HUDEP-2 (cell line): ENCODE data around the gene ZNF334.
A peak's percentile ranks its signal among the peaks of the same experiment; 100 is the strongest.

Experiments used
- DNase-seq, 76 experiments: peaks; one replicate each; lab custom pipeline; 2025; ENCODE audit not compliant: unreplicated experiment in 76 of 76; lab: John Stamatoyannopoulos, UW

ZNF334 gene

DNA sequence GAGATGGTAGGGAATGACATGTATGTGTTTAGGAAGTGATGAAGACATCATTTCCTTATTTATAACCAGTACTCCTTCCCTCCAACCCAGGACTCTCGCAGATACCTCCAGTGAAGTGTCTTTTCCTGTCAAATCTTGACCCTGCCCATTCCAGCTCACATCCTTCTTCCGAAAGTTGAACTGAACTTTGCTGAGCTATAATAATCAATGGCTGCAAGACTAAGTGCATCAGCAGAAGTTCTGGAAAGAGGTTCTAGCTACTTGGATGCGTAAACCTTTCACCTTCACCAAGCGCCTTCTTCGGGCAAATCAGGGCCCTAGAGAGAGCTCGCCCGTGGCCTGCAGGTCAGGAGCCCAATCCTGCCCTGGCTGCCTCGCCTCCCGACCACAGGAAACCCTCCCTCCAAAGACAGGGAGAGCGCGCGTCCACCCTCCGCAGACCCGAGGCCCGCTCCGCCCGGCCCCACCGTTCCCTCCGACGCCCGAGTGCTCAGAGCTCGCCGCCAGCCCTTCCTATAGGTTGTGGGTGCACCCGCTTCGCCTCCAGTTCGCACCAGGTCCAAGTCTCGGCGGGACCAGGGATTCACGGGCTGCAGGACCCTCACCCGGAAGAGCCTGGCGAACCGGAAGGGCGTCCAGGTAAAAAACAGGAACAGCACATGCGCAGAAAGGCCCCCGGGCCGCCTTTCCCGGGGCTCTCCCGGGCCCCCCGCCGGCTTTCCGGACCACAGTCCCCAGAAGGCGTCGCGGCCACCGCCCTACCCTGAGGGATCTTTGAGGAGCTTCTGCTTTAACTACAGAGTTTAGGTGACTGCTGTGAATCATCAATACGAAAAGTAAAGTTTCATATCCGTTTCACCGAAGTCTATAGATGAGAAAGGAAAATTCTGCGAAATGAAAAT lies at the start of gene ZNF334:
Gene ZNF334, minus strand, starts transcription at position 617 of the 902 bp plus-strand sequence. CDS start 1,457 bp downstream, outside the sequence.
- no peak for DNase-seq

DNA sequence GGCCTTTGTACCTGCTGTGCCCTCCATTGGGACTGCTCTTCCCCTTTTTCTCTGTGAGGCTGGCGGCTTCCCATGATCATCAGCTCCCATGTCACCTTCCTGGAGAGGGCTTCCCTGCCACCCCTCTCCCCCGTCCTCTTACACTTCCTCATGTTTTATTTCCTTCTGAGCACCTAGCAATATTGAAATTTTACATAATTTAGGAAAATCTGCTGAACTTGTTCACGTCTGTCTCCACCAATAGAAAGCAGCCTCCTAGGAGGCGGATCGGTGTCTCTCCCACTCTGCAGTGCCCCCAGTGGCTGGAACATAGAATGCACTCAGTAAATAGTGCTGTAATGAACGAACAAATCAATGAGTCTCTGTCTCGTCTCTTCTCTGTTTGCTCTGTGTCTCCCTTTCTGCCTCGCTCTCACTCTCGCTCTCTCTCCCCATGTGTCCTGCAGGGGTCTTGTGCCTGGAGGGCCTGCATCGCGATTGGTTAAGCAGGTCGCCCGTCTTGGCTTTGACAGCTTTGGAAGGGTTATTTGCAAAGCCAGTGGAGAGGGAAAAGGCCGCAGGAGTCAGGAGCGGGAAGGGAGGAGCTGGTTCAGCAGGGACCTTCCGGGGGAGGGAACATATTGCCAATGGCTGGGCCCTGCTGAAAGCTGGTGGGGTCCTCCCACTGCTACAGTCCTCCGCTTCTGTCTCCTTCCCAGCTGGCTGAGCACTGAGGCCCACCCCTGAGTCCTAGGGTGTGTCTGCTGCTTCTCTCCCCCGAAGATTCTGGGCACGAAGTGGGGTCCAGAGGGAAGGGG lies 49.2 kb upstream of the ZNF334 start:
- DNase-seq, result peak in 46 of 76 experiments; percentile 2 to 55 (median 24)

DNA sequence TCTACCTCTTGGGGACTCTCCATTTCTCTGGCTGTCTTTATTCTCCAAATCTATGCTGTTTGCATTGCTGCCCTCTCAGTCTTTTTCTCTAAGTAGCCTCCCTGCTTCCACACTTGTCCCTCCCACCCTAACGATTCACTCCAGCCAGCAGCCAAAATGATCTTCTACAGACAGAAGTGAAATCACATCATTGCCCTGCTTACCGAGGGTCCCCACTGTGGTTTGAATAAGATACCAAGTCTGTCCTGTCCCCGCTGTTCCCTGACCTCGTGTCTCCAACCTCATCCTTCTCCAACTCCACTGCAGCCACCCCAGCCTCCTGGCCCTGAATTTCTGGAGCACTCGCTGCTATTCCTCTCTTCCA lies 48.6 kb upstream of the ZNF334 start:
- no peak for DNase-seq

GRCh38 chr20:46559685-46560440 lies 46.5 kb upstream of the ZNF334 start:
- DNase-seq, result peak in 2 of 76 experiments; percentile 7 to 11

DNA sequence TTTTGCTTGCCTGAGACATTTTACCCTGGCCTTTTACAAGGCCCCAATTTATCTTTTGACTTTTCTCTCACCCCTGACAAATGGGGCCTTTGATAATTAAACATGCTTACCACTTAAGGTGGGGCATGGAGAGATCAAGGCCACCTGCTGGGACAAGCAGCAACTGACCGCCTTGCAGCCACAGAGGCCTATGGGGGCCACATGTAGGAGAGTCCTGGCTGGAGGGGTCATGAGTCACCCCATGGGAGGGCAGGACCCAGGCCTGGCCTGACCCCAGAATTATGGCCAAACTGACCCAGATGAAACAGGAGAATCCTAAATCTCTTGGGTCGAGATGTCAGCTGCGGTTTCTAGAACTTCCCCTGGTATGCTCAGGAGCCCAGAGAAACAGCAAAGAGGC lies 45.6 kb upstream of the ZNF334 start:
- DNase-seq, result no peak

- no peak for DNase-seq
These were observed 45.2 kb upstream of the ZNF334 start for GRCh38 chr20:46558511-46558959.

GRCh38 chr20:46557231-46557956 lies 44.0 kb upstream of the ZNF334 start:
- no peak for DNase-seq

DNA sequence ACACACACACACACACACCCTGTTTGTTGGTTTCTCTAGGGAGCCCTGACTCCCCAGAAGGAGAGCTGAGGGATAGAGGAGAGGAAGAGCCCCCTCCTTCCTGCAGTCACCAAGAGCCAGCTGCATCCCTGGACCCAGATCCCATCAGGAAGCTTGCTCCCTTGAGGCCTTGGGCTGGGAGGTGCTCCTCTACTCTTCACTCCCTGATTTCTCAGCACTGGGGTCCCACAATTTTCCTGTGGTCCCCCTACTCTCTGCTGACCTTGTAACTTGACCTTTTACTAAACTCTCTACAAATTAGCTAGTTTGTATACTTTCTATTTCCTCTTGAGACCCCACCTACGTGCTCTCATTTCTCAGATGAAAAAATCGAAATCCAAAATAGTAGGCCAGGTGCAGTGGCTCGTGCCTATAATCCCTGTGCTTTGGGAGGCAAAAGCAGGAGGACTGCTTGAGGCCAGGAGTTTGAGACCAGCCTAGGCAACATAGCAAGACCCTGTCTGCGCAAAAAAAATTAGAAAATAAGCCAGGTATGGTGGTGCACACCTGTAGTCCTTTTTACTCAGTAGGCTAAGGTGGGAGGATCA lies 42.1 kb upstream of the ZNF334 start:
- DNase-seq, result no peak

GRCh38 chr20:46554828-46555227 lies 41.5 kb upstream of the ZNF334 start:
- no peak for DNase-seq

- DNase-seq, result no peak
These were observed 40.6 kb upstream of the ZNF334 start for GRCh38 chr20:46553926-46554325.

DNA sequence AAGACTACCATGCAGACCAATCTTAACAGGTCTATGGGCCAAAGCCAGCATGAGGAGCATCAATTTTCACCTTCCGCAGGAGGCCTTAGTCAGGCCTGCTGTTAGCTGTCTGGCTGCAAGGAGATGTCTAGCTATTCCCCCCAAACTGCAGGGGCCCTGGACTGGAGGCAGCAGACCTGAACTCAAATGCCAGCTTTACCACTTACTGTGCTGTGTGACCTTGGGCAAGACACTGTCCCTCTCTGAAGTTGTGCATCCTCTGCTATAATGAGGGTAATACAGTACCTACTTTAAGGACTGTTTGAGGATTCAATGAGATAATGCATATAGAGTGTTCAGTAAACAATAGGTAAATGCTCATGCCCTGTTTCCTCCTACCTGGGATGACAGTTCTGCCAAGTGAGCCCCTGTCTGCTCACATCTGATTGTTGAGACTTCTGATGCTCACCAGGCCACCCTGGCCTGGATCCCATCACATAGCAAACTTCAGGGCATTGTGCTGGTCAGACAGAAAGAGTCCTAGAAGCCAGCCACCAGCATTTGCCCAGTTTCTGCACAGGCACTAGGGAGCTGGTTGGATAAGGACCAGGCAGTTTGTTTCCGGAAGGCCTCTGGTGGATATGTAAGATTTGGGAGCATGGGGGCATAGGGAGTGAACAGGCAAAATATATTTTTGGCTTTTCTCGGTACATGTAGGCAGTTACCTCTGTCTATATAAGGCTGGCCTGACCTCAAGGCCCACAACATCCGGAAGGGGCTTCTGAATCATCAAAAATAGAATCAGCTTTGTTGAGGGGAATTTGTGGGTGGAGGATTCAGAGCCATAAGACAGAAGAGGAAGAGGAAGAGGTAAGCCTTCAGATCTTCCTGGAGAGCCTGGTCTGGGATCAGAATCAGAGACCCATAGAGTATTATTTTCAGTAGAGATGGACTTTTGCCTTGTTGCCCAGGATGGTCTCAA lies 39.4 kb upstream of the ZNF334 start:
- no peak for DNase-seq

- no peak for DNase-seq
These were observed 38.4 kb upstream of the ZNF334 start for GRCh38 chr20:46551522-46552381.

GRCh38 chr20:46550461-46550860 lies 37.1 kb upstream of the ZNF334 start, which contains the start of gene OCSTAMP:
TSS of gene OCSTAMP (minus strand) at chr20:46550654. CDS start at chr20:46550560, 94 bp downstream.
- DNase-seq, result no peak

DNA sequence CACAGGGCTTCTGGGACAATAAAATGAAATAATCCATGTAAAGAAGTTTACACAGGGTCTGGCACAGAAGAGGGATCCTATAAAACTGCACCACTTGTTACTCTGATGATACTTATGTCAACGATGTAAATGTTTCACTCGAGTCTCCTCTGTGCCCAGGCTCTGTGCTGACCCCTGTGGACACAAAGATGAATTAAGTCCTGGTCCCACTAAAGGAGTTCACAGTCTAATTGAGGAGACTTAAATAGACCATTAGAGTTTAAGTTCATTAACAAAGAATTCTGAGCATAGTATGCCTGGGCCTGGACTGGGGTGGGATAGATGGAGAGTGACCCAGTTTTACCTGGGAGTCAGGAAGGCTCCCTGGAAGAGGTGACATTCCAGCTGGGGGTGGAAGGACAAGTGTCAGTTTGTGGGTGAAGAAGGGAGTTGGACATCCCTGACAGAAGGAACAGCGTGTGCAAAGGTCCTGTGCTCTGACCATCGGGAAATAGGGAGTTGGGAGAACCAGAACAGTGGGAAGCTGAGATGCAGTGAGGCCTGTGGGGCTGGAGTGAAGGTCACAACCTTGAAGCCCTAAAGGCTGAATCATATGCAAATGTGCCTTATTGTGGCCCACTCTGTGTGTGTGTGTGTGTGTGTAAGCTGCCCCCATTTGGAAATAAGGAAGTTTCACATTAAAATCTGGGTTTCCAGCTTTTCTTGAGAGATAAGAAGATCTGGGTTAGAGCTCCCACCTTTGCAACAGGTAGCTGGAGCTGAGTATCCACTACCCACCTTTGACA lies 36.0 kb upstream of the ZNF334 start:
- no peak for DNase-seq

DNA sequence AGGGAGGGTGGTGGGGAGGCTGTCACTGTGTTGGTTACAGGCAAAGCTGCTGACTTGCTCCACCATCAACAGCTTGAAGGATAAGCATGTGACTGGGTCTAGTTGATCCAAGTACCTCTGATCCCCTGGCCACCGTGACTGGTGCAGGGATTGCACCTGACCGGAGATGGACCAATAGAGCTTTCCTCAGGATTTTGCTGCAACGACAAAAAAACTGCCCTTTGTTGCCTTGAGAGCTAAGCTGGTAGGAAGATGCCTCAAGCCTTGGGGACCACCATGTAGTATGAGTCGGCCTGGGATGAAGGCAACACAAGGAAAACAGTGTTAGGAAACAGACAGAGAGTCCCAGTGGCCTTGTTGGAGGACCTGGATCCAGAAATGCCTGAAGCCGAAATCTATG lies 35.3 kb upstream of the ZNF334 start:
- no peak for DNase-seq

GRCh38 chr20:46547995-46548394 lies 34.6 kb upstream of the ZNF334 start:
- DNase-seq, result no peak

DNA sequence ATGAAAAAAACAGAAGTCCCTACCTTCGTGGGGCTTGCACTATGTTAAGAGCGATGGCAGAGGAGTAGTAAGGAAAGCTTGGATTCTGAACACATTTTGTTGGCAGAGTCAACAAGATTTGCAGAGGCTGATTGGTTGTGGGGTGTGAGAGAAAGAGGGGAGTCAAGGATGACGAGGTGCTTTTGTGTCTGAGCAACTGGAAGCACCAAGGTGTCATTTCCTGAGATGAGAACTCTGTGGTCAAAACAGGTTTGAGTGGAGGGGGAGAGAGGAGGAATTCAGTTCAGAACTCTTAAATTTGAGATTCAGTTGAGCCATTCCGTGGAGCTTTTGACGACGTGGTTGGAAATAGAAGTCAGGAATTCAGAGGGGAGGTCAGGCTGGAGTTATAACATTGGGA lies 33.6 kb upstream of the ZNF334 start:
- DNase-seq, result no peak
